Diencephalon (tissue), 1 donor: Measurements from ENCODE around the gene C8G. TPM values are rescaled to one million over a fixed set of nuclear protein-coding genes. Genes with fewer than 3 reads are reported as not detected.

ENCODE experiments used
- total RNA-seq: library from RNA; depleted of rRNA; stranded (reverse); fragments of >200 nt; gene quantifications from one replicate; pipeline ENCODE4 v1.2.3, GENCODE V29; 2014

C8G gene
- not detected for total RNA-seq

GRCh38 chr9:136944519-136945332 lies at the start of gene C8G, which contains the start of gene FBXW5:
Gene C8G (plus strand): TSS chr9:136945243. CDS start chr9:136945321, 78 bp downstream.
Gene FBXW5 (minus strand): TSS chr9:136944738. CDS start chr9:136944083, 655 bp downstream.

GRCh38 chr9:136951541-136952320 lies 6.7 kb downstream of the C8G start, which contains the start of gene LCN12:
Gene LCN12 (plus strand): TSS chr9:136952273. CDS start chr9:136952328, 55 bp downstream.

GRCh38 chr9:136977223-136977622 lies 32.2 kb downstream of the C8G start, which contains the start of gene PTGDS:
Gene PTGDS (plus strand): TSS chr9:136977504. CDS start chr9:136977579, 75 bp downstream.

GRCh38 chr9:136982232-136983051 lies 37.4 kb downstream of the C8G start, which contains the start of gene LCNL1:
Gene LCNL1 (plus strand): TSS chr9:136982993. CDS start chr9:136983587, 594 bp downstream.

GRCh38 chr9:136991993-136992818 lies 47.2 kb downstream of the C8G start, which contains the start of gene PAXX:
Gene PAXX (plus strand): TSS chr9:136992422. CDS start chr9:136992444, 22 bp downstream.

Other genes with a start within 250 kb of the C8G start
- gene DIPK1B, start 232.7 kb upstream of the C8G start, total RNA-seq: 37.4 TPM
- not detected for gene LCN10, start 202.3 kb upstream of the C8G start, total RNA-seq
- not detected for gene LCN6, start 196.7 kb upstream of the C8G start, total RNA-seq
- not detected for gene LCN8, start 187.0 kb upstream of the C8G start, total RNA-seq
- gene LCN15, start 180.7 kb upstream of the C8G start, total RNA-seq: not detected
- gene TMEM141, start 153.9 kb upstream of the C8G start, total RNA-seq: 27.7 TPM
- gene CCDC183, start 148.9 kb upstream of the C8G start, total RNA-seq: 2.5 TPM
- 35.8 TPM for gene RABL6, start 137.3 kb upstream of the C8G start, total RNA-seq
- 2.8 TPM for gene AJM1, start 102.8 kb upstream of the C8G start, total RNA-seq
- 99.7 TPM for gene PHPT1, start 95.8 kb upstream of the C8G start, total RNA-seq
- gene MAMDC4, start 92.9 kb upstream of the C8G start, total RNA-seq: 2.8 TPM
- 124 TPM for gene EDF1, start 78.9 kb upstream of the C8G start, total RNA-seq
- gene TRAF2, start 58.7 kb upstream of the C8G start, total RNA-seq: 10.1 TPM
- gene FBXW5, start 505 bp upstream of the C8G start, total RNA-seq: 63.9 TPM
- gene LCN12, start 7.0 kb downstream of the C8G start, total RNA-seq: 0.46 TPM
- gene PTGDS, start 32.3 kb downstream of the C8G start, total RNA-seq: 93.2 TPM
- gene LCNL1, start 37.8 kb downstream of the C8G start, total RNA-seq: 1.2 TPM
- gene PAXX, start 47.2 kb downstream of the C8G start, total RNA-seq: 14.1 TPM
- not detected for gene CLIC3, start 51.3 kb downstream of the C8G start, total RNA-seq
- gene ABCA2, start 83.0 kb downstream of the C8G start, total RNA-seq: 36.4 TPM
- not detected for gene FUT7, start 86.8 kb downstream of the C8G start, total RNA-seq
- gene NPDC1, start 100.9 kb downstream of the C8G start, total RNA-seq: 23.1 TPM
- gene ENTPD2, start 108.8 kb downstream of the C8G start, total RNA-seq: 3.2 TPM
- gene SAPCD2, start 125.3 kb downstream of the C8G start, total RNA-seq: 4.2 TPM
- gene UAP1L1, start 132.3 kb downstream of the C8G start, total RNA-seq: 0.69 TPM
- gene MAN1B1, start 141.7 kb downstream of the C8G start, total RNA-seq: 44.8 TPM
- gene DPP7, start 169.5 kb downstream of the C8G start, total RNA-seq: 38.8 TPM
- gene GRIN1, start 193.9 kb downstream of the C8G start, total RNA-seq: 69.0 TPM
- gene LRRC26, start 224.8 kb downstream of the C8G start, total RNA-seq: not detected
- not detected for gene TMEM210, start 226.8 kb downstream of the C8G start, total RNA-seq
- gene ANAPC2, start 243.3 kb downstream of the C8G start, total RNA-seq: 24.0 TPM
- gene SSNA1, start 243.4 kb downstream of the C8G start, total RNA-seq: 27.5 TPM